HepG2 (cell line): ENCODE results near the gene MAP4K3. TPM values are rescaled to one million over a fixed set of nuclear protein-coding genes. Genes with fewer than 3 reads are reported as not detected.

Experiments
- ATM ChIP-seq: fragments of 450-650 bp; IDR thresholded peaks from 2 replicates; pipeline ENCODE4 v1.7.1; 2017; ENCODE audit warnings: mild to moderate bottlenecking, borderline replicate concordance
- ATRX ChIP-seq: sonication (generic); formaldehyde crosslinking; IDR thresholded peaks from 2 replicates; pipeline ENCODE4 v1.4.0; 2020; ENCODE audit warnings: missing genetic modification reagents, borderline replicate concordance
- FOXM1 ChIP-seq: sonication (generic); formaldehyde crosslinking; IDR thresholded peaks from 2 replicates; pipeline ENCODE4 v1.5.0; 2020; ENCODE audit warnings: missing genetic modification reagents
- GLI4 ChIP-seq: sonication (generic); formaldehyde crosslinking; IDR thresholded peaks from 2 replicates; pipeline ENCODE4 v1.5.1; 2020; ENCODE audit warnings: missing genetic modification reagents, mild to moderate bottlenecking, moderate library complexity, borderline replicate concordance
- GTF3A ChIP-seq: sonication (generic); formaldehyde crosslinking; conservative IDR thresholded peaks from 2 replicates; pipeline ENCODE4 v1.4.0; 2020; ENCODE audit warnings: mild to moderate bottlenecking, missing genetic modification reagents
- HDAC2 ChIP-seq: sonication (generic); formaldehyde crosslinking; IDR thresholded peaks from 2 replicates; pipeline ENCODE4 v1.4.0; 2020; ENCODE audit warnings: missing genetic modification reagents
- IKZF4 ChIP-seq: sonication (generic); formaldehyde crosslinking; IDR thresholded peaks from 2 replicates; pipeline ENCODE4 v1.5.1; 2020; ENCODE audit warnings: borderline replicate concordance, mild to moderate bottlenecking, low read depth, missing genetic modification reagents; ENCODE audit errors: not compliant biosample characterization
- KAT8 ChIP-seq: IDR thresholded peaks from 2 replicates; pipeline ENCODE4 v1.6.1; 2016; ENCODE audit warnings: missing genetic modification reagents, missing compliant biosample characterization
- MAZ ChIP-seq, 2 experiments: sonication (generic) in 1 of 2; formaldehyde crosslinking in 1 of 2; IDR thresholded peaks; 2 replicates each; pipeline versions ENCODE4 v1.5.0 to v1.6.1; 2012 to 2020; ENCODE audit warnings: low read depth in 2 of 2, mild to moderate bottlenecking in 2 of 2, borderline replicate concordance in 1 of 2, improper control_type of control experiment in 1 of 2, low read length in 1 of 2, missing genetic modification reagents in 1 of 2, moderate library complexity in 1 of 2
- PITX1 ChIP-seq: sonication (generic); formaldehyde crosslinking; IDR thresholded peaks from 2 replicates; pipeline ENCODE4 v1.5.1; 2020; ENCODE audit warnings: mild to moderate bottlenecking, missing genetic modification reagents
- POLR2AphosphoS5 ChIP-seq: IDR thresholded peaks from 2 replicates; pipeline ENCODE4 v1.6.1; 2012; ENCODE audit warnings: low read depth, low read length
- SALL2 ChIP-seq: sonication (generic); formaldehyde crosslinking; IDR thresholded peaks from 2 replicates; pipeline ENCODE4 v1.8.1; 2023; ENCODE audit warnings: mild to moderate bottlenecking, missing genetic modification reagents, inconsistent platforms
- SAP130 ChIP-seq: IDR thresholded peaks from 2 replicates; pipeline ENCODE4 v1.6.1; 2016; ENCODE audit warnings: low read depth
- ZNF207 ChIP-seq: fragments of 450-650 bp; IDR thresholded peaks from 2 replicates; pipeline ENCODE4 v1.6.1; 2016; ENCODE audit warnings: antibody characterized with exemption, borderline replicate concordance
- ZNF556 ChIP-seq: sonication (generic); formaldehyde crosslinking; IDR thresholded peaks from 2 replicates; pipeline ENCODE4 v1.4.0; 2020; ENCODE audit warnings: mild to moderate bottlenecking, missing genetic modification reagents, borderline replicate concordance
- ZNF713 ChIP-seq: sonication (generic); formaldehyde crosslinking; IDR thresholded peaks from 2 replicates; pipeline ENCODE4 v1.4.0; 2020; ENCODE audit warnings: mild to moderate bottlenecking, missing genetic modification reagents
- ZNF776 ChIP-seq: sonication (generic); formaldehyde crosslinking; IDR thresholded peaks from 2 replicates; pipeline ENCODE4 v1.4.0; 2020; ENCODE audit warnings: mild to moderate bottlenecking, missing genetic modification reagents
- polyA plus RNA-seq, 8 experiments: library from polyadenylated mRNA; depleted of rRNA in 3 of 8; stranded (reverse) in 7 of 8; unstranded in 1 of 8; fragments of >200 nt; fragmentation: Illumina TruSeq in 4 of 8; extraction: Trizol in 4 of 8; gene quantifications; 2 replicates each; pipeline versions ENCODE4 v1.2.1 to v1.2.3, GENCODE V29; 2011 to 2016; ENCODE audit warnings: low read depth in 4 of 8, missing spikeins in 1 of 8, mixed read lengths in 1 of 8; ENCODE audit not compliant: insufficient read depth in 1 of 8
- total RNA-seq, 5 experiments: library from RNA; depleted of rRNA; stranded (reverse); fragments of >200 nt; fragmentation: Illumina TruSeq; extraction: Trizol; gene quantifications; 2 replicates each; pipeline ENCODE4 v1.2.3, GENCODE V29; 2016; ENCODE audit warnings: low read depth in 1 of 5
- TF ChIP-seq, protein P1 (sequence below): sonication (generic); IDR thresholded peaks from 2 replicates; pipeline ENCODE4 v1.6.1; 2016; ENCODE audit warnings: low read depth, borderline replicate concordance
- TF ChIP-seq, protein P2 (sequence below): IDR thresholded peaks from 2 replicates; pipeline ENCODE4 v1.6.1; 2018; ENCODE audit warnings: missing genetic modification reagents, mild to moderate bottlenecking, missing compliant biosample characterization
- TF ChIP-seq, protein P3 (sequence below): IDR thresholded peaks from 2 replicates; pipeline ENCODE4 v1.6.1; 2016; ENCODE audit warnings: missing biosample characterization, missing genetic modification reagents, low read depth
- TF ChIP-seq, protein P4 (sequence below): sonication (generic); formaldehyde crosslinking; IDR thresholded peaks from 2 replicates; pipeline ENCODE4 v1.9.0; 2021; ENCODE audit warnings: missing genetic modification reagents, borderline replicate concordance
- TF ChIP-seq, protein P5 (sequence below): sonication (generic); formaldehyde crosslinking; conservative IDR thresholded peaks from 2 replicates; pipeline ENCODE4 v1.4.0; 2020; ENCODE audit warnings: missing genetic modification reagents

The MAP4K3 gene
- total and polyA plus RNA-seq, 2 of the 13 experiments (the other 11 are each of a cell fraction or from before 2014, with no cell fraction given) = 45.9 to 53.2 TPM

- TF ChIP-seq GTF3A (CRISPR knock-in tag) = no peak
- TF ChIP-seq ZNF556 = no peak; the same call in none of the 2 replicates
- TF ChIP-seq IKZF4 (CRISPR knock-in tag) = no peak
- no peak for TF ChIP-seq ATRX (CRISPR knock-in tag)
- peak; percentile 78 for TF ChIP-seq SAP130 (CRISPR knock-in tag)
- TF ChIP-seq GLI4 = no peak; the same call in 1 of the 2 replicates
- TF ChIP-seq MAZ (IDR thresholded peaks at IDR 0.05; ENCODE audit: borderline replicate concordance, low read depth, low read length) = peak; percentile 88
- peak; percentile 94 for TF ChIP-seq MAZ (CRISPR knock-in tag; IDR thresholded peaks at IDR 0.05; ENCODE audit: low read depth)
- TF ChIP-seq, protein P1, sequence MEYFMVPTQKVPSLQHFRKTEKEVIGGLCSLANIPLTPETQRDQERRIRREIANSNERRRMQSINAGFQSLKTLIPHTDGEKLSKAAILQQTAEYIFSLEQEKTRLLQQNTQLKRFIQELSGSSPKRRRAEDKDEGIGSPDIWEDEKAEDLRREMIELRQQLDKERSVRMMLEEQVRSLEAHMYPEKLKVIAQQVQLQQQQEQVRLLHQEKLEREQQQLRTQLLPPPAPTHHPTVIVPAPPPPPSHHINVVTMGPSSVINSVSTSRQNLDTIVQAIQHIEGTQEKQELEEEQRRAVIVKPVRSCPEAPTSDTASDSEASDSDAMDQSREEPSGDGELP = no peak
- TF ChIP-seq SALL2 (CRISPR knock-in tag) = peak; percentile 67
- TF ChIP-seq FOXM1 = no peak
- TF ChIP-seq POLR2AphosphoS5 = peak; percentile 75
- TF ChIP-seq ATM = no peak
- TF ChIP-seq, protein P2, sequence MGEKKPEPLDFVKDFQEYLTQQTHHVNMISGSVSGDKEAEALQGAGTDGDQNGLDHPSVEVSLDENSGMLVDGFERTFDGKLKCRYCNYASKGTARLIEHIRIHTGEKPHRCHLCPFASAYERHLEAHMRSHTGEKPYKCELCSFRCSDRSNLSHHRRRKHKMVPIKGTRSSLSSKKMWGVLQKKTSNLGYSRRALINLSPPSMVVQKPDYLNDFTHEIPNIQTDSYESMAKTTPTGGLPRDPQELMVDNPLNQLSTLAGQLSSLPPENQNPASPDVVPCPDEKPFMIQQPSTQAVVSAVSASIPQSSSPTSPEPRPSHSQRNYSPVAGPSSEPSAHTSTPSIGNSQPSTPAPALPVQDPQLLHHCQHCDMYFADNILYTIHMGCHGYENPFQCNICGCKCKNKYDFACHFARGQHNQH = peak; percentile 11; the same call in 1 of the 2 replicates
- TF ChIP-seq ZNF713 (CRISPR knock-in tag) = no peak
- TF ChIP-seq, protein P3, sequence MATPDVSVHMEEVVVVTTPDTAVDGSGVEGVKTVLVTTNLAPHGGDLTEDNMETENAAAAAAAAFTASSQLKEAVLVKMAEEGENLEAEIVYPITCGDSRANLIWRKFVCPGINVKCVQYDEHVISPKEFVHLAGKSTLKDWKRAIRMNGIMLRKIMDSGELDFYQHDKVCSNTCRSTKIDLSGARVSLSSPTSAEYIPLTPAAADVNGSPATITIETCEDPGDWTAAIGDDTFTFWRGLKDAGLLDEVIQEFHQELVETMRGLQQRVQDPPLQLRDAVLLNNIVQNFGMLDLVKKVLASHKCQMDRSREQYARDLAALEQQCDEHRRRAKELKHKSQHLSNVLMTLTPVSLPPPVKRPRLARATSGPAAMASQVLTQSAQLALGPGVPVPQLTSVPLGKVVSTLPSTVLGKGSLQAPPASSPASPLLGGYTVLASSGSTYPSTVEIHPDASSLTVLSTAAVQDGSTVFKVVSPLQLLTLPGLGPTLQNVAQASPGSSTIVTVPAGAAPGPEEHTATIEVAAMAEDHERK (CRISPR knock-in tag) = 0 out of 2 replicates have a peak, but pooled peaks have one; percentile 22
- TF ChIP-seq, protein P4, sequence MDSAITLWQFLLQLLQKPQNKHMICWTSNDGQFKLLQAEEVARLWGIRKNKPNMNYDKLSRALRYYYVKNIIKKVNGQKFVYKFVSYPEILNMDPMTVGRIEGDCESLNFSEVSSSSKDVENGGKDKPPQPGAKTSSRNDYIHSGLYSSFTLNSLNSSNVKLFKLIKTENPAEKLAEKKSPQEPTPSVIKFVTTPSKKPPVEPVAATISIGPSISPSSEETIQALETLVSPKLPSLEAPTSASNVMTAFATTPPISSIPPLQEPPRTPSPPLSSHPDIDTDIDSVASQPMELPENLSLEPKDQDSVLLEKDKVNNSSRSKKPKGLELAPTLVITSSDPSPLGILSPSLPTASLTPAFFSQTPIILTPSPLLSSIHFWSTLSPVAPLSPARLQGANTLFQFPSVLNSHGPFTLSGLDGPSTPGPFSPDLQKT = no peak
- TF ChIP-seq ZNF207 = no peak
- TF ChIP-seq, protein P5, sequence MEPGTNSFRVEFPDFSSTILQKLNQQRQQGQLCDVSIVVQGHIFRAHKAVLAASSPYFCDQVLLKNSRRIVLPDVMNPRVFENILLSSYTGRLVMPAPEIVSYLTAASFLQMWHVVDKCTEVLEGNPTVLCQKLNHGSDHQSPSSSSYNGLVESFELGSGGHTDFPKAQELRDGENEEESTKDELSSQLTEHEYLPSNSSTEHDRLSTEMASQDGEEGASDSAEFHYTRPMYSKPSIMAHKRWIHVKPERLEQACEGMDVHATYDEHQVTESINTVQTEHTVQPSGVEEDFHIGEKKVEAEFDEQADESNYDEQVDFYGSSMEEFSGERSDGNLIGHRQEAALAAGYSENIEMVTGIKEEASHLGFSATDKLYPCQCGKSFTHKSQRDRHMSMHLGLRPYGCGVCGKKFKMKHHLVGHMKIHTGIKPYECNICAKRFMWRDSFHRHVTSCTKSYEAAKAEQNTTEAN = no peak; the same call in 1 of the 2 replicates
- peak; percentile 65 for TF ChIP-seq PITX1
- TF ChIP-seq HDAC2 (CRISPR knock-in tag) = peak; percentile 58
- peak; percentile 58; the same call in 1 of the 2 replicates for TF ChIP-seq KAT8 (CRISPR knock-in tag)
- TF ChIP-seq ZNF776 (CRISPR knock-in tag) = peak; percentile 12; the same call in 1 of the 2 replicates
Observed at GRCh38 chr2:39436592-39437521, at the start of gene MAP4K3 (continued).
